Stimulated activated naive B cell treated with anti-CD40 and anti-IgM and Interleukin-4, amounts not matched to agents 10 μg/mL and 1 μg/mL and 100 μg/mL, for 72 hours (primary cell): ENCODE measurements around the gene SEC62.
"Not testable (repeated sequence)": the region's sequence is repeated elsewhere in the genome, so short reads cannot be mapped to it uniquely, and the experiment has no call there.

Experiments used
- ATAC-seq, 2 donors: fragments of 150-1000 bp; cut with Tn5 transposase; replicated peaks; 2 replicates each; pipeline ENCODE4 v1.10.0; 2021; ENCODE audit warnings: moderate library complexity in 1 of 2
- DNase-seq: peaks from one replicate; pipeline ENCODE4 v3.0.0; 2021
- H3K27ac Mint-ChIP-seq: one replicate; pipeline ENCODE4 v1.8.0; 2022; ENCODE audit warnings: mild to moderate bottlenecking, mixed read lengths
- H3K27me3 Mint-ChIP-seq, 2 donors: one replicate each; pipeline ENCODE4 v1.8.0; 2022; ENCODE audit warnings: mixed read lengths in 2 of 2
- H3K36me3 Mint-ChIP-seq, 2 donors: one replicate each; pipeline ENCODE4 v1.8.0; 2022; ENCODE audit warnings: mixed read lengths in 2 of 2, mild to moderate bottlenecking in 1 of 2
- H3K4me1 Mint-ChIP-seq, 2 donors: one replicate each; pipeline ENCODE4 v1.8.0; 2022; ENCODE audit warnings: mixed read lengths in 2 of 2, mild to moderate bottlenecking in 1 of 2
- H3K4me3 Mint-ChIP-seq, 2 donors: one replicate each; pipeline ENCODE4 v1.8.0; 2022; ENCODE audit warnings: mild to moderate bottlenecking in 2 of 2, mixed read lengths in 2 of 2, moderate library complexity in 1 of 2
- H3K9me3 Mint-ChIP-seq, 2 donors: one replicate each; pipeline ENCODE4 v1.8.0; 2022; ENCODE audit warnings: mixed read lengths in 2 of 2, mild to moderate bottlenecking in 1 of 2

SEC62 gene

DNA sequence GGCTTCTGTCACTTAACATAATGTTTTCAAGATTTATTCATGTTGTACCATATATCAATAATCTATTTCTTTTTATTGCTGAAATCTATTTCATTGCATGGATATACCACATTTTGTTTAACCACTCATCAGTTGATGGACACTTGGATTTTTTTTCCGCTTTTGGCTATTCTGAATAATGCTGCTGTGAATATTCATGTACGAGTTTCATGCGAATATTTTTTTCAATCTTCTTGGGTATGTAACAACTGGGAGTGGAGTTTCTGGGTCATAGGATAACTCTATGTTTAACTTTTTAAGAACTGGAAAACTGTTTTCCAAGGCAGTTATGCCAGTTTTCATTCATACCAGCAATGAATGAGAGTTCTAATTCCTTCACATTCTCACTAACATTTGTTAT, 49.5 kb downstream of the SEC62 start:
- Mint-ChIP-seq H3K9me3 (no peaks in the 10 kb centered on the region), H3K4me3 (no peak overlapping the region), H3K4me1 (peaks cover 5 to 12% of the 10 kb centered on the region in 2 donors), H3K36me3 (no peaks in the 10 kb centered on the region), H3K27me3 (no peaks in the 10 kb centered on the region), H3K27ac (no peak overlapping the region)
- no peak for ATAC-seq
- no peak for DNase-seq

GRCh38 chr3:170019306-170019705, 52.7 kb downstream of the SEC62 start:
- not testable (repeated sequence) for H3K9me3 Mint-ChIP-seq, H3K27me3 Mint-ChIP-seq, DNase-seq, H3K36me3 Mint-ChIP-seq, ATAC-seq, H3K27ac Mint-ChIP-seq, H3K4me3 Mint-ChIP-seq
- H3K4me1 Mint-ChIP-seq: peaks cover 5 to 15% of the 10 kb centered on the region in 2 donors

DNA sequence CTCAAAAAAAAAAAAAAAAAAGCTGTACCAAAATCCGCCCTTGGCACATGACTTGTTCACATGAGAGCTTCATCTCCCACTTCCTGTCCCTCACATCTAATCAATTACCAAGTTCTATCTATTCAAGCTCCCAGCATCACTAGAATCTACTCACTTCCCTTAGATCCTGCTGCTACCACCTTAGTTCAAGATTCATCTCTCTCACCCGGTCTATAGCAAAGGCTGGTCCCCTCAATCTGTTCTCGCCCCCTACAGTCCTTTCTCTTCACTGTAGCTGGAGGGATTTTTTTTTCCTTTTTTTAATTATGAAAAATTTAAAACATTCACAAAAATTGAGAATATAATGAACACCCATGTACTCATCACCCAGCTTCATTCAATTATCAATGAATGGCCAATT, 54.5 kb downstream of the SEC62 start:
- Mint-ChIP-seq H3K27ac (no peak overlapping the region), H3K4me1 (peaks cover 5 to 15% of the 10 kb centered on the region in 2 donors), H3K27me3 (no peaks in the 10 kb centered on the region), H3K9me3 (no peaks in the 10 kb centered on the region), H3K4me3 (no peak overlapping the region), H3K36me3 (no peaks in the 10 kb centered on the region)
- DNase-seq (no peak), ATAC-seq (peak; percentile 64 to 74)

- H3K4me3 Mint-ChIP-seq: no peak overlapping the region
- no peak for ATAC-seq
- no peak overlapping the region for H3K27ac Mint-ChIP-seq
- H3K27me3 Mint-ChIP-seq: no peaks in the 10 kb centered on the region
- H3K9me3 Mint-ChIP-seq: no peaks in the 10 kb centered on the region
- no peak for DNase-seq
- H3K4me1 Mint-ChIP-seq: peaks cover 4 to 24% of the 10 kb centered on the region in 2 donors
- H3K36me3 Mint-ChIP-seq: no peaks in the 10 kb centered on the region
These were observed 55.7 kb downstream of the SEC62 start for GRCh38 chr3:170022336-170022735.

DNA sequence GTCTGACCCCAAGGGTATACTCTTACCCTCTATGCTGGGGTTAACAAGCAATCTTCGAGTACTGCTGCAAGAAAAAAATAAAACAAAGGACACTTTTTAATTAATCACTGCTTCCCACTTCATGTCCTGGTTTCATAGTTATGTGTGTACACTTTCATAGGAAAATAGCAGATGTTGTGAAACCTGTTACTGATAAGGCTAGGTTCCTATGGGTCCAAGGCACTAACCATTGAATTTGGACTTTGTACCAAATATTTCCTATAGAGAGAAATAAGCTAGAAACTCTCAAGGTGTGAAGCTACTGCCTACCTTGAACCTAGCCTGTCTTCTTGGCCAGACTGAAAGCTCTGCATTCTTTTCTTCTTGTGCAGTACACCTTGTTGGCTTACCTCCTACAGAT, 56.6 kb downstream of the SEC62 start:
- Mint-ChIP-seq H3K36me3 (no peaks in the 10 kb centered on the region), H3K4me3 (no peak overlapping the region), H3K27me3 (no peaks in the 10 kb centered on the region), H3K4me1 (peaks cover 6 to 28% of the 10 kb centered on the region in 2 donors), H3K9me3 (no peaks in the 10 kb centered on the region), H3K27ac (no peak overlapping the region)
- DNase-seq (no peak), ATAC-seq (no peak)

- no peak for ATAC-seq
- no peaks in the 10 kb centered on the region for H3K36me3 Mint-ChIP-seq
- no peaks in the 10 kb centered on the region for H3K27me3 Mint-ChIP-seq
- no peak for DNase-seq
- no peak overlapping the region for H3K4me3 Mint-ChIP-seq
- no peak overlapping the region for H3K27ac Mint-ChIP-seq
- H3K4me1 Mint-ChIP-seq: peaks cover 4 to 22% of the 10 kb centered on the region in 2 donors
- H3K9me3 Mint-ChIP-seq: no peaks in the 10 kb centered on the region
These were observed 58.0 kb downstream of the SEC62 start for GRCh38 chr3:170024581-170024980.

DNA sequence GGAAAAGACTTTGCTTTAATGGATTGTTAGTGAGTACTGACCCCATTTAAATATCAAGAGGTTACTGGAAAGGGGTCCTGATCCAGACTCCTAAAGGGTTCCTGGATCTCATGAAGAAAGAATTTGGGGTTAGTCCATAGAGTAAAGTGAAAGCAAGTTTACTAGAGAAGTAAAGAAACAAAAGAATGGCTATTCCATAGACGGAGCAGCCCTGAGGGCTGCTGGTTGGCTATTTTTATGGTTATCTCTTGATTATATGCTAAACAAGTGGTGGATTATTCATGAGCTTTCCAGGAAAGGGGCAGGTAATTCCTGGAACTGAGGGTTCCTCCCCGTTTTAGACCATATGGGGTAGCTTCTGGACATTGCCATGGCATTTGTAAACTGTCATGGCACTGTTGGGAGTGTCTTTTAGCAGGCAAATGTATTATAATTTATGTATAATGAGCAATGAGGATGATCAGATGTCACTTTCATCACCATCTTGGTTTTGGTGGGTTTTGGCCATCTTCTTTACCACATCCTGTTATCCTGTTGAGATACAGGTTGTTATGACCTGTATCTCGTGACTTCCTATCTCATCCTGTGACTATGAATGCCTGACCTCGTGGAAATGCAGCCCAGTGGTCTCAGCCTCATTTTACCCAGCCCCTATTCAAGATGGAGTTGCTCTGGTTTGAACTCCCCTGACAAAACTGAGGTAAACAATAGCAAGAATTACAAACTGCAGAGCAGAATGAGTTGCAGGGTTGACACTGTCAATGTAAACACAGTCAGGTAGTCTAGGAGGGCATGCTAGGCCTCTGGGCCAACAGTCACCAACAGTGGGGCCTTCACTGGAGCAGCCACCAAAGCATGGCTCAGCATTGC, 60.9 kb downstream of the SEC62 start:
- ATAC-seq: peak in 1 of 2 donors; percentile 41
- Mint-ChIP-seq H3K27ac (no peak overlapping the region), H3K9me3 (no peaks in the 10 kb centered on the region), H3K4me3 (no peak overlapping the region), H3K4me1 (peaks cover 2 to 14% of the 10 kb centered on the region in 2 donors), H3K36me3 (no peaks in the 10 kb centered on the region), H3K27me3 (no peaks in the 10 kb centered on the region)
- DNase-seq: no peak

GRCh38 chr3:170033489-170033888, 66.9 kb downstream of the SEC62 start:
- no peak overlapping the region for H3K27ac Mint-ChIP-seq
- H3K4me3 Mint-ChIP-seq: no peak overlapping the region
- no peaks in the 10 kb centered on the region for H3K27me3 Mint-ChIP-seq
- peaks cover 7 to 17% of the 10 kb centered on the region in 2 donors for H3K4me1 Mint-ChIP-seq
- ATAC-seq (peak in 1 of 2 donors; percentile 8), DNase-seq (no peak)
- H3K9me3 Mint-ChIP-seq: no peaks in the 10 kb centered on the region
- H3K36me3 Mint-ChIP-seq: no peaks in the 10 kb centered on the region

- ATAC-seq: peak; percentile 86 to 90
- no peaks in the 10 kb centered on the region for H3K9me3 Mint-ChIP-seq
- H3K4me1 Mint-ChIP-seq: peaks cover 25 to 57% of the 10 kb centered on the region in 2 donors
- peak within 1 kb of the TSS; percentile 88 to 89 for H3K4me3 Mint-ChIP-seq
- H3K27me3 Mint-ChIP-seq: no peaks in the 10 kb centered on the region
- H3K36me3 Mint-ChIP-seq: peaks cover 10 to 29% of the 10 kb centered on the region in 2 donors
- peak; percentile 84 for DNase-seq
- peak within 1 kb of the TSS; percentile 93 for H3K27ac Mint-ChIP-seq
These were observed 71.1 kb downstream of the SEC62 start, which contains the start of gene GPR160 for GRCh38 chr3:170037463-170038433. TSS of gene GPR160 (plus strand) at chr3:170037995. CDS start at chr3:170083973, 45,978 bp downstream.

DNA sequence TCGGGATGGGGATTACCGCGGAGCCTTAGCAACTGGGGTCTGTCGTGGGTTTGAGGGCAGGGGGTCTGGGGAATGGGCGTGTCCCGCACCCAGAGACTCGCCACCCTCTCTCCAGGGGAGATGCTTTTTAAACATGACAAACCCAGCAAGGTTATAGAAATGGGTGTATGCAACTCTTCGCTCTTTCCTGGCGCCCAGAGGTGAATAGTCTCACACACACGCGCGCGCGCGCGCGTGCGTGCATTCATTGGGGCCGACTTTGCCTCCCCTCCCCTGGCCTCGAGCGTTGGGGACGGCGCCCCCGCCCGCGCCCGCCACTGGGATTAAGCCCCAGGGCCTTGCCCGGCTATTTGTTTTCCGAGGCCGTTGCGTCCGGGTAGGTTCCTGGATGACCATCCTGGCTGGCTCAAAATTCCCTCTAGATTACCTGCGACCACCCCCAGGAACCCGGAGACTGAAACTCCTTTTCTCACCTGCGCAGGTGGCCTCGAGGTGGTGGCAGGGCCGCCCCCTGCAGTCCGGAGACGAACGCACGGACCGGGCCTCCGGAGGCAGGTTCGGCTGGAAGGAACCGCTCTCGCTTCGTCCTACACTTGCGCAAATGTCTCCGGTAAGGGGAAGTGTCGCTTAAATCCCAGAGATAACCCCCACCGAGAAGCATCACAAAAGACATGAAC, 72.0 kb downstream of the SEC62 start:
- peak; percentile 34 to 39 for ATAC-seq
- H3K27ac Mint-ChIP-seq: peak overlapping the region; percentile 93
- peak; percentile 34 for DNase-seq
- peak overlapping the region; percentile 88 to 89 for H3K4me3 Mint-ChIP-seq
- H3K36me3 Mint-ChIP-seq: peaks cover 14 to 34% of the 10 kb centered on the region in 2 donors
- H3K4me1 Mint-ChIP-seq: peaks cover 26 to 56% of the 10 kb centered on the region in 2 donors
- H3K27me3 Mint-ChIP-seq: no peaks in the 10 kb centered on the region
- no peaks in the 10 kb centered on the region for H3K9me3 Mint-ChIP-seq

GRCh38 chr3:170040418-170040817, 73.8 kb downstream of the SEC62 start:
- Mint-ChIP-seq H3K27ac (peak overlapping the region; percentile 67), H3K27me3 (no peaks in the 10 kb centered on the region), H3K4me1 (peaks cover 35 to 69% of the 10 kb centered on the region in 2 donors), H3K9me3 (no peaks in the 10 kb centered on the region), H3K4me3 (peak overlapping the region; percentile 45 to 49), H3K36me3 (peaks cover 18 to 46% of the 10 kb centered on the region in 2 donors)
- DNase-seq (no peak), ATAC-seq (no peak)

- H3K27ac Mint-ChIP-seq: peak overlapping the region; percentile 57
- no peak for DNase-seq
- peaks cover 18 to 49% of the 10 kb centered on the region in 2 donors for H3K36me3 Mint-ChIP-seq
- H3K4me1 Mint-ChIP-seq: peaks cover 46 to 81% of the 10 kb centered on the region in 2 donors
- H3K4me3 Mint-ChIP-seq: peak overlapping the region; percentile 19 to 39
- H3K9me3 Mint-ChIP-seq: no peaks in the 10 kb centered on the region
- no peak for ATAC-seq
- no peaks in the 10 kb centered on the region for H3K27me3 Mint-ChIP-seq
These were observed 76.9 kb downstream of the SEC62 start for GRCh38 chr3:170043506-170043905.

DNA sequence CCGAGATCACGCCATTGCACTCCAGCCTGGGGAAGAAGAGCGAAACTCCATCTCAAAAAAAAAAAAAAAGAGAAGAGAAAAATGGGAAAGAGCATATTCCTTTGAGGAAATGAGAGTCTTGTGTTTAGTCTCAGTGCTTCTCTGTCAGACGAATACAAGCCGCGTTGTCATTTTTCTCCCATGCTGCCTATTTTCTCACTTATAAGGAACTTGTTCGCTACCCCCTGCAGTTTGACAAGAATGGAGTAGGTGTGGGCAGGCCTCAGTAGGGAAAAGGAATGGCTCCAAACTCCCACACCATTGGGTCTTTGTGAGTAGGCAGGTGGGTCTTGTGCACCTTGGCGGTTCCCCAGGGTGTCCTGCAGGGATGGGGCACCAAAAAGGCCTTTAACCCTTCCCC, 77.7 kb downstream of the SEC62 start:
- Mint-ChIP-seq H3K27me3 (no peaks in the 10 kb centered on the region), H3K27ac (peak overlapping the region; percentile 84), H3K4me1 (peaks cover 46 to 81% of the 10 kb centered on the region in 2 donors), H3K4me3 (peak overlapping the region; percentile 44 to 60), H3K9me3 (no peaks in the 10 kb centered on the region), H3K36me3 (peaks cover 18 to 50% of the 10 kb centered on the region in 2 donors)
- DNase-seq (no peak), ATAC-seq (peak; percentile 1)
